Measurements from ENCODE around the gene SLC8A1. TPM values are rescaled to one million over a fixed set of nuclear protein-coding genes. Genes with fewer than 3 reads are reported as not detected.

SLC8A1 gene
- total RNA-seq, 2 donors from 2014 or later = 590 to 696 TPM

- peak; percentile 45 to 53 for ATAC-seq
- intact Hi-C loops (cut with DNase I) = no loop called here
- DNase-seq = no peak
Measured at GRCh38 chr2:40400336-40400953, 51.4 kb downstream of the SLC8A1 start.

- intact Hi-C loops (cut with DNase I) = no loop called here
- DNase-seq = no peak
- no peak for ATAC-seq
Measured at GRCh38 chr2:40397765-40398164, 54.1 kb downstream of the SLC8A1 start.

GRCh38 chr2:40396124-40396523 is 55.8 kb downstream of the SLC8A1 start:
- intact Hi-C loops (cut with DNase I) = no loop called here

GRCh38 chr2:40395169-40396073 is 56.5 kb downstream of the SLC8A1 start:
- DNase-seq = no peak
- intact Hi-C loops (cut with DNase I) = no loop called here
- no peak for ATAC-seq

More at GRCh38 chr2:40396124-40396523, 55.8 kb downstream of the SLC8A1 start:
- no peak for DNase-seq
- ATAC-seq = no peak

GRCh38 chr2:40394597-40394996 is 57.3 kb downstream of the SLC8A1 start:
- intact Hi-C loops (cut with DNase I) = no loop called here
- no peak for DNase-seq
- ATAC-seq = peak; percentile 50 to 77

GRCh38 chr2:40394031-40394430 is 57.9 kb downstream of the SLC8A1 start:
- ATAC-seq (no peak), DNase-seq (no peak)
- intact Hi-C loops (cut with DNase I) = no loop called here

GRCh38 chr2:40388161-40388560 is 63.7 kb downstream of the SLC8A1 start:
- ATAC-seq (no peak), DNase-seq (no peak)
- intact Hi-C loops (cut with DNase I) = no loop called here

GRCh38 chr2:40386177-40386576 is 65.7 kb downstream of the SLC8A1 start:
- intact Hi-C loops (cut with DNase I) = no loop called here
- no peak for ATAC-seq

GRCh38 chr2:40384714-40385113 is 67.2 kb downstream of the SLC8A1 start:
- ATAC-seq (peak in 1 of 2 donors; percentile 62), DNase-seq (no peak)
- intact Hi-C loops (cut with DNase I) = no loop called here

More at GRCh38 chr2:40386177-40386576, 65.7 kb downstream of the SLC8A1 start:
- no peak for DNase-seq

- intact Hi-C loops (cut with DNase I) = no loop called here
- DNase-seq (no peak), ATAC-seq (no peak)
Measured at GRCh38 chr2:40384233-40384632, 67.7 kb downstream of the SLC8A1 start.

GRCh38 chr2:40380721-40381120 is 71.2 kb downstream of the SLC8A1 start:
- intact Hi-C loops (cut with DNase I) = no loop called here
- ATAC-seq = no peak

GRCh38 chr2:40380041-40380440 is 71.8 kb downstream of the SLC8A1 start:
- intact Hi-C loops (cut with DNase I) = no loop called here
- DNase-seq (no peak), ATAC-seq (no peak)

More at GRCh38 chr2:40380721-40381120, 71.2 kb downstream of the SLC8A1 start:
- DNase-seq = no peak

GRCh38 chr2:40374543-40375240 is 77.2 kb downstream of the SLC8A1 start:
- ATAC-seq = no peak

GRCh38 chr2:40373111-40373510 is 78.8 kb downstream of the SLC8A1 start:
- intact Hi-C loops (cut with DNase I) = no loop called here
- ATAC-seq (no peak), DNase-seq (no peak)

More at GRCh38 chr2:40374543-40375240, 77.2 kb downstream of the SLC8A1 start:
- intact Hi-C loops (cut with DNase I) = no loop called here
- no peak for DNase-seq

- intact Hi-C loops (cut with DNase I) = no loop called here
- DNase-seq = no peak
- ATAC-seq = peak; percentile 48 to 87
Measured at GRCh38 chr2:40372283-40372985, 79.5 kb downstream of the SLC8A1 start.

GRCh38 chr2:40371525-40372282 is 80.2 kb downstream of the SLC8A1 start:
- ATAC-seq (peak; percentile 72 to 81), DNase-seq (peak; percentile 29)
- intact Hi-C loops (cut with DNase I) = no loop called here

GRCh38 chr2:40370007-40370395 is 81.9 kb downstream of the SLC8A1 start:
- intact Hi-C loops (cut with DNase I) = no loop called here
- no peak for ATAC-seq
- no peak for DNase-seq

- no peak for DNase-seq
- intact Hi-C loops (cut with DNase I) = no loop called here
- no peak for ATAC-seq
Measured at GRCh38 chr2:40369267-40370006, 82.5 kb downstream of the SLC8A1 start.

All from left cardiac atrium (tissue), 4 donors.